GM19240 (cell line): ENCODE data around the gene OTOG.

Source experiments
- DNase-seq: peaks from one replicate; pipeline ENCODE4 v3.0.0; 2011; ENCODE audit warnings: low spot score; ENCODE audit not compliant: insufficient read length

Gene OTOG

DNA sequence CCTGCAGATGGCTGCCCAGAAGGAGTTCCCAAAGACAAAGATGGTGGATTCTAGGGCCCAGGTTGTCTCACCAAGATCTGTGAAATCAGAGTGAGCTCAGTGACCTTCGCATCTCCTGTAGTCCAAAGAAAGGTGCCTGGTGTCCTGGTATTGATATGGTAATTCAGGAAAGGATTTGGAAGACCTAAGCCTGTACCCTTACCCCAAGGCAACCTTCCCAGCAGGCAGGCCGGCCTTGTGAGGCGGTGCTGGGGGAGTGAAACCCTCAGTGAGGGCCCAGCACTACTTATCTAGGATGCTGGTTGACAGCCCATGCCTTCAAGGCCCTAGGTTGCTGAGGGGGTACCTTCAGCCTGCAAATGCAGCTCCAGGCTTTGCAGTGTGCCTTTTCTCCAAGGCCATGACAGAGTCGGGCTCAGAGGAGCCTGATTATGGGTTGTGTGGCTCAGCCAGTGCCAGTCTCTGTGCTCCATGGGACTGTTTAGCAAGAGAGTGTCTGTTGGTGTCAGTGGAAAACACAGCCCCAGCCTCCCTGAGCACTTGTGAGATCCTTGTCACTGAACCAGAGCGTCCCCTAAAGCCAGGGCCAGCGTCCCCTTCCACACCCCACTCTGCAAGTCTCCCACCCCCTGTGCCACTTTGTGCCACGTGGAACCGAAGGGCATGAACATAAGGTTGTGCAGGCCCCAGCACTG, 99.5 kb downstream of the OTOG start:
- no peak for DNase-seq

DNA sequence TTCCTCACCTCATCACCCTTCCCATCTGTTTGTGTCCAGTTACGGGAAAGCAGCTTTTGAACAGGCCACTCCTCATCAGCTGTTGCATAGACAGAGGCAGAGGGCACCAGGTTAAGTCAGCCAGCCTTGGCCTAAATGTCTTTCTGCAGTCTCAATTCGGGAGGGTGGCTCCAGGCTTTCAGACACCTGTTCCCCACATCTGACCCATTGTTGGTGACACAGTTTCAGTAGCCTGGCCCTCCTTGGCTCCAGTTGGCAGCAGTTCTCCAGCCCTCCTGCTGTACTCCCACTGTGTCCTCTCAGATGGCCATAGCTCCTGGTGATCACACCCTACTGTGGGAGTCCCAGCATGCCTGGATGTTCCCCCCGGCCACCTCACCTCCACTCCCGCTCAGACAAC, 101.5 kb downstream of the OTOG start:
- DNase-seq = no peak

DNA sequence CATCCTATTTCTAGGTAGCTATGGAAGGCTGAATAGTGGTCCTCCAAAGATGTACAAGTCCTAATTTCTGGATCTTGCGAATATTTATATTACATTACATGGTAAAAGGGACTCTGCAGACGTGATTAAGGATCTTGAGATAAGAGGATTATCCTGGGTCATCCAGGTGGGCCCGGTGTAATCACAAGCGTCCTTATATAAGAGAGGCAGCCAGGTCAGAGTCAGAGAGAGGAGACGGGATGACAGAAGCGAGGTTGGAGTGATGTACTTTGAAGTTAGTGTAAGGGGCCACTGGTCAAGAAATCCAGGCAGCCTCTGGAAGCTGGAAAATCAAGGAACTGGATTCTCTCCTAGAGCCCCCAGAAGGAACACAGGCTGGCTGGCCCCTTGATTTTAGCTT, 102.2 kb downstream of the OTOG start:
- DNase-seq = no peak

DNA sequence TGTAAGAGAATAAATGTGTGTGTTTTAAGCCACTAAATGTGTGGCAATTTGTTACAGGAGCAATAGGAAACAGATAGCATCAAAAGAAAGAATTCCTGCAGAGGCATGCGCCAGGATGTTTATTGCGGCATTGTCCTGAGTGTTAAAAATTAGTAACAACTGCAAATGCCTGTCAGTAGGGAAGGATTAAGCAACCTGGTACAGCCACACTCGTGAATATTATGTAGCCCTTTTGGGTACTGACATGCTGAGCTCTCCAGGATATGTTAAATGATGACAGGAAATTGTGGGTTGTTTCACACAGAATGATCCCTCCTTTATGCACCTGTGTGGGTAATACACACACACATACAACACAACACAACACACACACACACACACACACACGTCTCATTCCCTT, 102.6 kb downstream of the OTOG start:
- DNase-seq = no peak

DNA sequence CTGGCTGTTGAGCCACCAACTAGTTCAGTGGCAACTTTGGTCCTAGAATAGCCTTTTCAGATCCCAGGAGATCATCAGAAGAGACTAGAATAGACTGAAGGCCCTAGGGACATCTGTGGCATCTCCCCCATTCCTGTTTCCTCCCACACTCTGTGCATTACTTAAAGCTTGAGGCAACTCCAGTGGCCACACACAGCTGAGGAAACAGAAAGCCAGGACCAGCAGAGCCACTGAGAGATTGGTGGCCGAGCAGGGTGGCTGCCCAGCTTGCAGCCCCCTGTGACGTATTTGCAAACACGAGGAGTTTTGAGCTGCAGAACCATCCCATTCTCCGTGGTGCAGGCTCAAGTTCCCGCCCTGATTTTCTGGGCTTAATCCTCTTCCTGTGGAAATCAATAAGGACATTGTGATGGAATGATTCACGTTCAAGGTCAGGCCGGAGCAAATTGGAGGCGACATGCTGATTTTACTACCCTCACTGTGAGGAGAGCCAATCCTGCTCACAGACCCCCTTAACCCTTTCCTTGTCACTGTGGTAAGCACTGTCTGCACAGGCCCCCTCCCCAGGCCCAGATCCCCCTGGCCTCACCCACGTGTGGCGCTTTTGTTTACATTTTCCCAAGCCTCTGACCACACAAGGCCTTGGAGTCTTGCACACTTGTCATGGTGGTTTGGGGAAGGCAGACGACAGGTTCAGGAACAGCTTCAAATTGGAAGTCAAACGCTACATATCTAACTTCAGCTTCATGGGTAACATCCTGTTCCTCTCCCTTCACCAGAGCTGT, 103.3 kb downstream of the OTOG start:
- DNase-seq = no peak

DNA sequence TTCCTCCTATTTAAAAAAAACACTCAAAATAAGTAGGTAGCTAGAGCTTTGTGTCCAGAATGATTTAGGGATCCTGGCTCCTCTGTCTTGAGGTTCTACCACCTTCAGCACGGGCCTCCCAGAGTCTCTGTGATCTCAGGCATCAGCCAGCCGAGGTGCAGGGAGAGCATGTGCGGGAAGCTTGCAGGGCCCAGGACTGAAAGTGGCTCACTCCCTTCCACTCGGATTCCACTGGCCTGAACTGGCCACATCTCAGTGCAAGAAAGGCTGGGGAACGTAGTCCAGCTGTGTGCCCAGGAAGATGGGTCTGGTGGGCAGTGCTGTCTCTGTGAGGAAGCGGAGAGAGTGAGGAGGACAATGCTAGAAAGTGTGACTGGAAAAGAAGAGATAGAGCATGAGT, 104.0 kb downstream of the OTOG start:
- DNase-seq = no peak

DNA sequence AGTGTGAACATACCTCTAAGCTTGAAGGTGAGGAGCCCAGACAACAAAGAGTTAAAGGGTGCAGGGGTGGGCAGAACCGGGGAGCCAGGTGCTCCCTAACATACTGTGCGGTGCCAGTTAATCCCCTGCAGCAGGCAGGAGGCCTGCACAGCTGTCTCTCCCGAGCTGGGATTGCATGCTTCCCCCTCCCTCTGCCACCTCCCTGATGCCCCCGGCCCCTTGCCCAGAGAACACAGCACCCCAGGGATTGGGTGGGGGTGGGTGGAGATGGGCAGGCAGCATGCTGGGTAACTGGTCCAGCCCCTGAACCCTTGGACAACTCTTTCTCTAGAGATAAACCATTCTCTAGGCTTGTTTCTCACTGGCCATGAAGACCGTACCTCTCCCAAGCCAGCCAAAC, 104.6 kb downstream of the OTOG start:
- no peak for DNase-seq

DNA sequence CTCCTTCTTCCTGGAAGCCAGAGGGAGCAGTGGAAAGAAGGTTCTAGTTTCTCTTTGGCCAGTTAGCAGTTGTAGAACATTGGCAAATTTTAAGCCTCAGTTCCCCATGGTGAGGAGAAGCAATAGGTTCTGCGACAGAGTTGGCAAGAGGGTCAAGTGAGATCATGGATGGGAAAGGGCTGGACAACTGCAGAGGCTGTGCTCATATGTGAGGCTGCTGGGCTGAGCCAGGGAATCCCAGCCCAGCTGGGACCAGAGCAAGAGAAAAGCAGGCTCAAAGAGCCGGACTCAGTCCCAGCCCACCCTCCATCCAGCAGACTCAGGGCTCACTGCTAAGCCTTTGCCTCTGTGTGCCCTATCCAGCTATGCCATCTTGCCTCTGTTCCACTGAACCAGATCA, 105.5 kb downstream of the OTOG start:
- DNase-seq = no peak

DNA sequence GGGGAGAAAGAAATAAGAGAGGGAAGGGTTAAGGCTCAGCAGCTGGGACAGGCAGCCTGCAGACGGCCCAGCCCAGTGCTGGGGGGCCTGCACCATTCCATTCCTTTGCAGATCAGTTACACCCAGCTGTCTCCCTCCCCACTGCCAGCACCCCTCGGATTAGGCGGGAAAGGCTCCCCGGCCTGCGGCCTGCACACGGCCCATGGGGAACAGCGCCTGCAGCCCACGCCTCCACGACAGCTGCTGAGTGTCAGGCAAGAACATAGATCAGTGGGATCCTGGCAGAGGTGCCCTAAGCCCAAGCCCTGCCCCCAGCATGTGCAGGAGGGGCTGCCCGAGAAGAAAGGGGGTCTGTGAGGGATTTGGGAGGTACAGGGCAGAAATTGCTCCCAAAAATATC, 106.6 kb downstream of the OTOG start:
- DNase-seq = no peak

DNA sequence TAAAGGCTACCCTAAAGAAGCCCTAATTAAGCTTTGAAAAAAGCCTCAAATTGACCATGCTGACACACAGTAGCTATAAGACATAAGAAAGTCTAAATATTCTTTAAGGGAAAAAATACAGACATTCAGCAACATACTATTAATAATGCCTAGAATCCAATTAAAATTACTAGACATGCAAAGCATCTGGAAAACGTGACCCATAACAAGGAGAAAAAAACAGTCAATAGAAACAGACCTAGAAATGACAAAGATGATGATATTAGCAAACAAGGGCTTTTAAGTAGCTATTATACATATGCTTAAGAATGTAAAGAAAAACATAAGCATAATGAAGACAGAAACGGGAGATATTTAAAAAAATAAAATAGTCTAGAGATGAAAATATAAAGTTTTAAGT, 108.6 kb downstream of the OTOG start:
- DNase-seq = no peak

DNA sequence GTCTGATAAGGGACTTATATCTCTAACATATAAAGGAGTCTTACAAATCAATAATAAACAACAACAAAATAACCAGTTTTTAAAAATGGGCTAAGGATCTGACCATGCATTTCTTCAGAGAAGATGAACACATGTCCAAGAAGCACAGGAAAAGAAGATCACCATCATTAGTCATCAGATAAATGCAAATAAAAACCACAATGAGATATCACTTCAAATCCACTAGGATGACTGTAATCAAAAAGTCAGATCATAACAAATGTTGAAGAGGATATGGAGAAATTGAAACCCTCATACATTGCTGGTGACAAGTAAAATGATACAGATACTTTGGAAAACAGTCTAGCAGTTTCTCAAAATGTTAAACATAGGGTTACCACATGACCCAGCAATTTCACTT, 111.2 kb downstream of the OTOG start:
- DNase-seq = no peak

DNA sequence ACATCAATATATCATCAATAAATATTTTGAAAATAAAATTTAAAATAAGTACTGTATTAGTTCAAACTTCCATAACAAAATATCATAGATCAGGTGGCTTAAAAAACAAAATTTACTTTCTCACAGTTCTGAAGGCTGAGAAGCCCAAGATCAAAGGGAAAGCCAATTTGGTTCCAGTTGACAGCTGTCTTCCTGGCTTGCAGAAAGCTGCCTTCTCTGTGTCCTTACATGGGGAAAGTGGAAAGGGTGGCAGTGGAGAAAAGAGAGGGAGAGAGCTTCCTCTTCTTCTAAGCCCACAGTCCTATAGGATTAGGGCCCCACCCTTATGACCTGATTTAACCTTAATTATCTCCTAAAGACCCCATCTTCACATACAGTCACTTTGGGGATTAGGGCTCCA, 121.1 kb downstream of the OTOG start:
- DNase-seq = no peak

DNA sequence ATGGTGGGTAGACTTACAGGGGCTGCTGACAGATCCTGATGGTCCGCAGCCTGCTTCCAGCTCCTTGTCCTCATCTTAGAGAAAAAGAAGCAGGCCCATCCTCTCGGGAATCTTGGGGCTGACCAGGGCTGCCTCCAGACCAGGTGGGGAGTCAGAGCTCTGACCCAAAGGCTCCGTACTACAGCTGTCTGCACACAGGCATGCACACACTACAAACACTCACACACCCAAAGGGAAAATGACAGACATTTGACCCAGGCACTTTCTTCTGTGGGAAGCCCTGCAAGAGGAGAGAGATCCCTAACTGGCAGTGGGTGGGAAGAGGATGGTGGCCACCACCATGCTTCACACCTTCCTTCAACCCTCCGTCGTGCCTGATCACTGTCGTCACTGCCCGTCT, 125.4 kb downstream of the OTOG start:
- DNase-seq = no peak

DNA sequence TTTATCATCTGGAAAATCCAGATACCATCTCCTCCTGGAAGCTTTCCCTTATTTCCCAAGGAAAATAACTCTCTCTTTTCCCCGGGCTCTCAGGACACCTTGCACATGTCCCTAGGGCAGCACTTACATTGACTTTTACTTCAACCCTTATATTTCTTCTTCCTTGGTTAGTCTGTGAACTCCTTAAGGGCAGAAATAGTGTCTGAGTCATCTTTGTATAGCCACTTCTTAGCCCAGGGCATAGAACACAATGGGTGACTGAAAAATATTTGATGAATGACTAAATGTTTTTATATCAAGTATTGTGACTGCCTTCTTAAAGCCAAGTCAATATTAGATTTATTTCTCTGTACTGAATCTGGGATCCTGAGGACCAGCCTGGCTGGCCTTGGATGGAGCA, 126.9 kb downstream of the OTOG start:
- no peak for DNase-seq

DNA sequence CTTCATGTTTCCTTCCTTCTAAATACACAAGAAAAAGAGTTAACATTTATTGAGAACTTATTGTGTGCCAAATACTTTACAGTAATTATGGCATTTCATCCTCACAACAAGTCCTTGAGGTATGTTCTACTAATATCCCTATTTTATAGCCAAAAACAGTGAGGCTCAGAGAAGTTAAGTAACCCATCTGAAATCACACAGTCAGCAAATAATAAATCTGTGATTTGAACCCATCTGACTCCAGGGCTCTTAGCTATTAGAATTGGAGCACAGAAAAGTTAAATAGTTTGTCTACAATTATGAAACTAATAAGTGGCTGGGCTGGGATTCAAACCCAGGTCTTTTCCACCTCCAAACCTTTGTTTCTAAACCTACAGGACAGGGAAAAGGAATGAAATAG, 135.8 kb downstream of the OTOG start:
- no peak for DNase-seq

DNA sequence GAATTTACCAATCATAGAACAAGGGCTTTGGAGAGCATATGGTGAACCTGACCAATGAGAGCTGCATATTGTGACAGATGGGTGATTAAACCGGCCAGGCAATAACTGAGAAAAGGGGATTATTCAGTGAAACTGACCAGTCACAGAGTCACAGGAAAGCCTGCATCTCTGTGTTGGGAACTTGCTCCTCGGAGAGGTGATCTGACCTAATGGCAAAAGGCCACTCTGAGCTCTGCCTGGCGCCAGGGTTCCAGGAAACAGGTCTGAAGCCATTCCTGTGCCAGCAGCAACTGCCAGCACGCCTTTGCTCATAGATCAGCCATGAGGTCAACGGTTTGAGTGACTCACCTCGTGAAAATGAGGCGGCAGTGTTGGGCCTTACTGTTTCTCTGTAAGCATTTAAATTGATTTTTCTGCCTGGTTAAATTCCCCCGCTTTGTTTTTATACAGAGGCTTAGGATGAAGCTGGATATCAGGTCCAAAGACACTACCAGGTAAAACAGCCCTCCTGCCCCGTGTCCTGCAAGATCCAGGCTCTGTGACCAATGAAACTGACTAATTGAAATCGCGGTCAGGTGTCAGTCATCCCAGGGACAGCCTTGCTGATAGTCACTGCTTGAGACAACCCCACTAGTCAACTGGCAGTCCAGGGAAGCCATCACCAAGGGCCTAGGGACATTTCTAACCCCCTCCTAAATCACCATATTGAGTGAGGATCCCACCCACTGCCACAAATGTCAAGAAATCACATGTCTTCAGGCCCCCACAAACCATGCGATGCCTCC, 136.5 kb downstream of the OTOG start:
- no peak for DNase-seq

DNA sequence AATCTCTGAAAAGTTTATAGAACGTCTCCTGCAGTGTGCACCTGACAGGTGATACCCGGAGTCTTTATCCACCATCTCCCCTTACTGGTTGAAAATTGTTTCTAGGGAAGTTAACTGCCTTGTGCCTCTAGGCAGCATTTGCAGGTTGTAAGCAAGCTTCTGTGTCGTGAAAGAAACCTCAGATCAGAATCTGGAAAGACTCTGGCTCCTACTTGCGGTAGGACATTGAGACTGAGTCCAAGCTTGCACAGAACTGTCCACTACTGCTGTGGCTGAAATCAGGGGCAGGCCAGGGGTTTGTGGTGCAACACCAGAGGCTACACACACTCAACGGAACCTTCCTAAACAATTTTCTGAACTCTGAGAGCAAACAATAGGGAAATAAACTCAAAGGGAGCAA, 137.5 kb downstream of the OTOG start:
- DNase-seq = no peak

DNA sequence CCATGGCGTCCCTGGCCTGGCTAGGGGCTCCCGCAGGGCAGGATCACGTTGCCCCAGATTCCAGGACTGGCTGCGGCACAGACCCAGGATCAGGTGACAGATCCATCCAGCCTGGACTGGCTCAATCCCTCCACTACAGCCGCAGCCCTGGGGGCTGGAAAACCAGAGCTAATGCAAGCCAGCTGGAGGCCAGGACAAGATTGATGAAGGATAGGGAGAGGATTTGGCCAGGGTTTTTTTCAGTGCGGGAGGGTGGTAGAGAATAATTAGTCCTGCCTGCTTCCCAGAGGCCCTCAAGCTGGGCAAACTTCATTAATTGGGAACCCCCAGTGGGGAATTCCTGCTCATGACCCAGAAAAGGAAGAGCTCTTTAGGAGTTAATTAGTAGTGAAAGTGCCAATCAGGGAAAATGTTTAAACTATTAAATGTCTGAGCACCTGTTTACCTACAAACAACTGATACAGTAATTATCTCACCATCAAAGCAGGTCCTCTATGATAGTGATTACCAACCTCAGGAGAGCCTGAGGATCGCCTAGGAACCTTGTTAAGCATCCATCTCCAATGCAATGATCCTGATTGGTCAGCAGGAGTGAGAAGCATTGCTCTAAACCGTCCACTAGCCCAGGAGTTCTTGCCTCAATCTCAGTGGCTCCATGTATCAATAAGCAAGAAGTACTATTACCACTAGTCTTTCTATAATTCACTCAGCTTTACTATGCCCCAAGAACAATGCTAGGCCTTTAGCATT, 139.3 kb downstream of the OTOG start:
- DNase-seq = no peak

DNA sequence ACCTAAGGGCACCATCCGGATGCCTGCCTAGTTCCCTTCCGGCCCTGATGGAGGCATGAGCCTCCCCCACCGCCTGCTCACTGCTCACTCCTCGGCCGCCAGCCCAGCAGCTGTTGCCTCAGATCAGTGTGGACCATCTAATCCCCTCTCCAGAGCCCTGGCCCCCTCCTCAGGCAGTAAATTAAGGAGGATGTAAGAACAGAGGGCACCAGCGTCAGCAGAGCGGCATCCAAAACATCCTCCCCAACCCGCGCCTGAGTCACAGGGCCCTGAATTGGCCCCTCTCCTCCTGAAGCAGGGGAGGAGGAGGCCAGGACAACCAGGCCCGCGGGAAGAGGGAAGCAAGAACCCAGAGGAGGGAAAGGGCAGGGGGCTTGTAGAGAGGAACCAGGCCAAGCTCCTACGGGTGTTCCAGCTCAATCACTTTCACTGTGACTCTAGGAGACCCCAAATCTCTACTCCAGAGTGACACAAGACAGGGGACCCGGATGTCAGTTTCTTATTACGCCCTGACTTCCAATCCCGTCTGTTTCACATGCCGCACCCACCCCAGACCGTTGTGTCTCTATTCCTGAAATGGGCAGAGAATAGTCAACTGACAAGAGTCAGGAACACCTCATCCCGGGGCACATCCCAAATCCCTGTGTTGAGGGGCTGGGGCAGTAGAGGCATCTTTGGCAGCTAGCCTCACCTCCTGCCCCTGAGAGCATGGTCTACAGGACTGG, 141.0 kb downstream of the OTOG start:
- DNase-seq = no peak

DNA sequence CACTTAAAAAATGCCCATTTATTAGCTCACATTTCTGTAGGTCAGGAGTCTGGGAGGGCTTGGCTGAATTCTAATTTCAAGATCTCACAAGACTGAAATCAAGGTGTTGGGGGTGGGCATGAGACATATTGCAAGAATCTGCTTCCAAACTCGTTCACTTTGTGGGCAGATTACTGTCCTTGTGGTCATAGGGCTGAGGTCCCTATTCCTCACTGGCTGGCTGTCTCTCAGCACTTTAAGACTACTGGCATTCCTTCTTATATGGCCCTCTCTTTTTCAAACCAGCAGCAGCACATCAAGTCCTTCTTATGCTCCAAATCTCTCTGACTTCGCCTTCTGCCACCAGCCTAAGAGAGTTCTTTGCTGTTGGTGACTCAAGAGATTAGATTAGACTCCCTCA, 144.5 kb downstream of the OTOG start:
- DNase-seq = no peak

DNA sequence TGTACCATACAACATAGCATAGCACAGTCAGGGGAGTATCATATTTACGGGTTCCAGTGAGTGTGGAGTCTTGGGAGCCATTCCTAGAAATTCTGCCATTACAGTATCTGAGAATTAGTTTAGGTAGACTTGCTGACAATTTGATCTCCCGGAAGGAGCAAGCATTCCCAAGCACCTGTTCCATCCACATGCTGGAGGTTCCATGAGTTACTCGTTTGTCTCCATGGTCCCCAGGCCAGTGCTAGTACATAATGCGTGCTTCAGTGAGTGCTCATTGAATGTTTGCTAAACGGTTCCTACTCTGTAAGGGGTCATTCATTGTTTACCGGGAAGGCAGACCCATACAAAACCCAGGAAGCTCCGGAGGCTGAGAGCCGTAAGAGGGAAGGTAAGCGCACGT, 144.9 kb downstream of the OTOG start:
- DNase-seq = no peak
